NCI-H446 (cell line): ENCODE measurements around the gene RBM47.

ENCODE experiments used
- DNase-seq, 2 experiments: peaks; one replicate each; lab custom pipeline; 2025; lab: John Stamatoyannopoulos, UW

The RBM47 gene

DNA sequence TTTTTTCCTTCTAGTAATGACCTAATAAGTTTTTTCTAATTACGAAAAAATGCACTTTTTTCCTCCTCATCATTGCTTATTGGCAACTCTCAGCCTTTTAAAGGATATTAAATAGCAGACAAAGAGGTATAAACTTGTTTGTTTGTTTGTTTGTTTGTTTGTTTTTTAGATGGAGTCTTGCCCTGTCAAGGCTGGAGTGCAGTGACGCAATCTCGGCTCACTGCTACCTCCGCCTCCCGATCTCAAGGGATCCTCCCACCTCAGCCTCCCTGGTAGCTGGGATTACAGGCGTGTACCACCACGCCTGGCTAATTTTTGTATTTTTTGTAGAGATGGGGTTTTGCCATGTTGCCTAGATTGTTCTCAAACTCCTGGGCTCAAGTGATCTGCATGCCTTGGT, 6.0 kb downstream of the RBM47 start:
- DNase-seq, result no peak

DNA sequence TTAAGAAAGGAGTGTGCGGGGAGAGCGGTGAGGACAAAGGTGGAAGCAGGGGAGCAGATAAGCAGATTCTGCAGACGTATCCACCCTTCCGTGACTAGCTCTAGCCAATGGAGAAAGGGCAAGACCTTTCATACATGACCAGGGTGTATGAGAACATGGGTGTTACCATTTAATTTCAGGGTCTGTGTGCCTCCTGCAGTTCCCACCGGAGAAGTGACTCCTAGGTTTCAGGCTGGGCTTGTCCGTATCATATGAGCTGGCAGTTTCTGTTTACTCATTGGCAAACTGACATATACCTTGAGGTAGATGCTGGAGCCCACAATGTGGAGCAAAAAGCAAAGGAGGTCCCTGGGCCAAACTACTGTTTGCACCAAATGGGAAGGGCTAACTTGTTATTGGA, 6.8 kb downstream of the RBM47 start:
- no peak for DNase-seq

DNA sequence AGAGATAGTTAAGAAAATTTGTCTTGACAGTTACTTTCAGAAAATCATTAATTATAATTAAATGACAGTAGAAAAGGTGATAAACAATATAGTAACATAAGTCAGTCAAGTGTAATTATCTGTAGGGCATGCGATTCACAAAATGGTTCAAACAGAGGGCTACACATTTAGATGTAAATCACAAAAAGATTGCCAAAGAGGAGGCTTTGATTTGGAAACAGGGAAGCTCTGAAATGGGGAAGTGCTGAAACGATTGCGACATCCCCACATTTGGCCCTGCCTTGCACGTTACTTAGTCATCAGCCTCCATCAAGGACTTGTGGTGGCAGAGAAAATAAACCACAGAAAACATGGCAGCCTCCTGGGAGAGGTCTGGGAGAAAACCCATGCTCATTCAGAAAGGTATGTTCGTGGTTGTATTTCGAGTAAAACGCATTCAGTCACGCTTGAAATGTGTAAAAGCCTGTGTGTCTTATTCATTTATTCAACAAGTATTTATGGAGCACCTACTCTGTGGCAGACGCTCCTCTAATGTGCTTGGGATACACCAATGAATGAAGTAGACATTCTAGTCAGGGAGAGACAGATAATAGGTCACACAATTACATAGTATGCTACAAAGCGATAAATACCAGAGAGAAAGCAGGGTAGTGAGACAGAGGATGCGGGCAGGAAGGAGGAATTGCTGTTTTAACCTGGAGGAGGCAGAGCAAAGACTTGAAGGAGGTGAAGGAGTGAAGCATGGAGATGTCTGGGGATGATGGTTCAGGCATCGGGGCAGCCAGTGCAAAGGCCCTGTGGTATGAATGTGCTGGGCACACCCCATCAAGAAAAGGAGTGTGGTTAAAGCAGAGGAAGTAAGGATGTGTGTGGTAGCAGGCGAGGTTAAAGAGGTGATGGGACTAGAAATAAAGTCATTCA, 7.8 kb downstream of the RBM47 start:
- no peak for DNase-seq

DNA sequence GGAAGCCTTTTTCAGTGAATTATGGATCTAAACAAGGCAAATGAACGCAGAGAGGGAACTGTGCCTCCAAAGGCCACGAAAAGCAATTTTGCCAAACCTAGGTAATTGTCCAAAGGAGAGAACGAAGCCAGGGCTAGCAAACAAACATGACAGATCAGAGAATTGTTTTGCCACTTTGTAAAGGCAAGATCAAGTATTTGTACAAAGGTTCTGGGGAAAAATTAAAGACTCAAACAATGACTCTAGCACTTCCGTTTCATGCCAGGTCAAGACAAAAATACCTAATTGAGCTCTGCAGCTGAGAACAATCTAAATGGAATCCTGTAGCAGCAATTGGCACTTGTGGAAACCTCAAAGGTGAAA, 8.5 kb downstream of the RBM47 start:
- no peak for DNase-seq

DNA sequence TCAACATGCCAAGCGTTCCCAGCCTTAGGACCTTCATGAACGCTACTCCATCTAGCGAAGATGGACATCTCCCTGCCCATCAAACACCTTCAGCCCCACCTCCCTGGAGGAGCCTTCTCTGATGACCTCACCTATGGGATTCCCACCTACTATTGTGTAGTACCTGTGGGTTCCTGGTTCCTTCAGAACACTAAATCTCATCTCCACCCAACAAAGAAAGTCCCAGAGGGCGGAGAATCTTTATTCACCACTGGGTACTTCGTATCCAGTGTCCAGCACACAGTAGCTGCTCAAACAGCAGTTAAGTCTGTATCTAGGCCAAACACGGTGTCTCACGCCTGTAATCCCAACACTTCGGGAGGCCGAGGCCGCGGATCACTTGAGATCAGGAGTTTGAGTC, 10.1 kb downstream of the RBM47 start:
- DNase-seq, result no peak

DNA sequence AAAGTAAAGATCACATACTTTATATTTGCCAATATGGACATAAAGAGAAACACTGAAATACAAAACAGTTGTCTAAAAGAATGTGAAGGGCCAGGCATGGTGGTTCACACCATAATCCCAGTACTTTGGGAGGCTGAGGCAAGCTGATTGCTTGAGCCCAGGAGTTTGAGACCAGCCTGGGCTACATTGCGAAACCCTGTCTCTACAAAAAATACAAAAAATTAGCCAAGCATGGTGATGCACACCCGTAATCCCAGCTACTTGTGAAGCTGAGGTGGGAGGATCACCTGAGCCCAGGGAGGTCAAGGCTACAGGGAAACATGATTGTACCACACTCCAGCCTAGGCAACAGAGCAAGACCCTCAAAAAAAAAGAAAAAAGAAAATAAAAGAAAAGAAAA, 11.8 kb downstream of the RBM47 start:
- DNase-seq, result no peak

DNA sequence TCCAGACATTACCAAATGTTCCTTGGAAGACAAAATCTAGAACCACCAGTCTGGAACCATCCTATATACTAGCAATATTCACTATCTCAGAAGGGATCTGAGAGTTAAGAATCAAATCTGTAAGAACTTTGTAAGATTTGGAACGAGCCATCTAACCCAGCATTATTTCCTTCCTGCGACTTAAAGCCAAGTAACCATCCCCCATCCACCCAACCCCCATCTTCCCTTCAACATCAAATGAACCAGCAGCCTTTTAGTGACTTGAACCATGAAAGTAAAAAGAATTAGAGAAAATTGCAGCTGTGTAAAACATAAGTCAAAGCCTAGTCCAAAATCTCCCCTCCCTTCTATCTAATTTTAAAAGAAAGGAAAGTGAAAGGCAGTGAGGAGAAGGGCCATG, 15.6 kb downstream of the RBM47 start:
- no peak for DNase-seq

DNA sequence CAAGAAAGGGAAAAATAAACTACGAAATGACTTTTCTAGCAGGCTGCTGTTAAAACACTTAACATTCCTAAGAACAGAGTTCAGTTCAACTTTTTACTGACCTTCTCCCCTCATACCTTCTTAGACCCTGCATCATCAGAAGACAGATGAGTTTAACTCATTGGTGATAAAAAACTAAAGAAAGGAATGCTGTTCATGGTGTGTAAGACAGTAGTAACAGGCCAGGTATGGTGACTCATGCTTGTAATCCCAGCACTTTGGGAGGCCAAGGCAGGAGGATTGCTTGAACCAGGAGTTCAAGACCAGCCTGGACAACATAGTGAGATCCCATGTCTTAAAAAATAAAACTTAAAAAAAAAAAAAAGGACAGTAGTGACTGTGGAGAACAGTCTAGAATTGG, 16.2 kb downstream of the RBM47 start:
- no peak for DNase-seq

DNA sequence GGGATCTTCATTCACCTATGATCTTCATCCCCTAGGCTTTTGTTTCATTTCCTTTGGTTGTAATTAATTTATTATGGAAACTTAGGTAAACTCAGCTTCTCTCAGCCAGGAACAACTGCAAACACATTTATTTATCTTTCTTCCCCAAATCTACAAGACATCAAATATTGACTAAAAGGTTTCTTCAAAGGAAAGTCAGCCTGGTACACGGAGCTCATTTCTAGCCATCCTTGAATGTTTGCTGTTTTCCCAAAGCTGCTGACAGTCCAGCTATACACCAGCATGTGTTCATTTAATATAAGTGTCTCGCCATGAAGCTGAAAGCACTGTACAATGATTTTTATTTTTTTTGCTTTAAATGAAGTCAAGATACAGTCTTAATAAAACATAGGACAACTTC, 16.8 kb downstream of the RBM47 start:
- DNase-seq, result no peak

DNA sequence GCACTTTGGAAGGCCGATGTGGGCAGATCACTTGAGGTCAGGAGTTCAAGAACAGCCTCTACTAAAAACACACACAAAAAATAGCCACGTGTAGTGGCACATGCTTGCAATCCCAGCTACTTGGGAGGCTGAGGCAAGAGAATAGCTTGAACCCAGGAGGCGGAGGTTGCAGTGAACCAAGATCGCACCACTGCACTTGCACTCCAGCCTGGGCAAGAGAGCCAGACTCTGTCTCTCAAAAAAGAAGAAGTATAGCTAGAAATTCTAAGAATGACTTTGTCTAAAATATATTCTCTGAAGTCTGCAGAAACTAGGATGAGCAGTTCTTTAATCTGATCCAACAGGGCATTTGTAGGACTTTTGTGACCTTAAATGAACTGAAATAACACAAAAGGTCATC, 17.4 kb downstream of the RBM47 start:
- no peak for DNase-seq

DNA sequence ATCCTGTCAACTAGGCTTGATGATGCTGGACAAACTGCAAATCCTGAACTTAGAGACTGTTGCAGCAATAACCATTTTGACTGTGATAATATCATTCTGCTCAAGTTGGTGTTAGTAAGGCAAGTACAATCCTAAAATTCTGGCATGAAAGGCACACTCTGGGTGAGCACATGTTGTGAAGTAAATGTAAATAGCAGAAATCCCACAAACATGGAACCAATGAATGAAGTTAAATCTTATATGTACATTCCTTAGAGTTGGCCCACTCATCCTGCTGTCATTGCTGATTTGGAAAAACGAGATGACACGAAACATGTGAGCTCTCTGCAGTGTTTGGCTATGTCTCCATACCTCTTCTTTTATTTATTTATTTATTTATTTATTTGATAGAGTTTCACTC, 21.0 kb downstream of the RBM47 start:
- no peak for DNase-seq

DNA sequence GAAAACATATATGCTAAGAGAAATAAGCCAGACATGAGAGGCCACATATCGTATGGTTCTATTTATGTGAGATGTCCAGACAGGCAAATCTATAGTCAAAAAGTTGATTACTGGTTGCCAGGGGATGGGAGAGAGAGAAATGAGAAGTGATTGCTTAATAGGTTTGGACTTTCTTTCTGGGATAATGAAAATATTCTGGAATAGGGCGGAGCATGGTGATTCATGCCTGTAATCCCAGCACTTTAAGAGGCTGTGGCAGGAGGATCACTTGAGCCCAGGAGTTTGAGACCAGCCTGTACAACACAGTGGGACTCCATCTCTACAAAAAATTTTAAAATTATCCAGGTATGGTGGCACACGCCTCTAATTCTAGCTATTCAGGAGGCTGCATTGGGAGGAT, 22.4 kb downstream of the RBM47 start:
- DNase-seq, result no peak

DNA sequence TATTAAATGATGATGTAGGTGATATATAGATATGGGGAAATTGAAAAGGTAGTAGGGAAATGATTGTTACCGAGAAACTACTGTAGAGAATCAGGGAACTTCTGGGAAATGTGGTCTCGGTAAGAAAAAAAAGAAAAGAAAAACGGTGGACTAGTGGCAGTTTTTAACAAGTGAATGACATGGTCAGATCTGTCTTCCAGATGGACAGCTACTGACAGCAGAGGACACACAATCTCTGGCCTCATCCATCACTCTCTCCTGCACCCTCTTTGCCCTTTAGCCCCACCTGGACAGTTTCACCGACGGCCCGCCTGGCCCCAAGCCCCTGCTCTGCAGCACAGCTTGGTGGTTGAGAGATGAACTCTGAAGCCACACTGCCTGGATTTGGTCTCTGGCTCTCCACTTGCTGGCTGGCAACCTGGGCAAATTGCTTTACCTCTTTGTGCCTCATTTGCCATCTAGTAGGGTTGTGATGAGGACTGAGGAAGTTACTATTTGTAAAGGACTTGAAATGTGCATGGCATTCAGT, 23.4 kb downstream of the RBM47 start:
- no peak for DNase-seq

DNA sequence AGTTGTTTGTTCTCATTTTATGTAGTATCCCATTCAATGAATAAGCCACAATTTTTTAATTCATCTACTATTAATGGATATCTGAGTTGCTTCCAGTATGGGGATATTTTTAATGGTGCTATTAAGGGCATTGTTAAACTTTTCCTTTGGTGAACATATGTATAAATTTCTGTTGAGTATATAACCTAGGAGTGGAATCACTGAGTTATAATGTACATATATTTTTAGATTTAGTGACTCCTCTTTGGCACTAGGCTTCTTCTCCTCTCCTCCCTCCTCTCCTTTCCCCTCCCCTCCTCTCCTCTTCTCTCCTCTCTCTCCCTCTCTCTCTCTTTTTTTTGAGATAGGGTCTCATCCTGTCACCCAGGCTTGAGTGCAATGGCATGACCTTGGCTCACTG, 26.4 kb downstream of the RBM47 start:
- DNase-seq, result no peak

DNA sequence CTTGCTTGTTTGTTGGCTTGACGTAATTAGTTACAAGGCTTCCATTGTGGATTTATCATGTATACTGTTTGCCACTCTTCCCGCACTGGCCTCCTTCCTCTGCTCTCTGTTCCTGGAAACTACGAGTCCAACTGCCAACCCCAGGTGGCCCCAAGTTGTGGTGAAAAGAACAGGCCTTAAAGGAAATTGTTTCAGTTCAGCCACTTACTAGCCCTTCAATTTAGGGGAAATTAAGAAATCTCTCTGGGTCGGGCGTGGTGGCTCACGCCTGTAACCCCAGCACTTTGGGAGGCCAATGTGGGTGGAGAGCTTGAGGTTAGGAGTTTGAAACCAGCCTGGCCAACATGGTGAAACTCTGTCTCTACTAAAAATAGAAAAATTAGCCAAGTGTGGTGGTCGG, 28.0 kb downstream of the RBM47 start:
- DNase-seq, result no peak

DNA sequence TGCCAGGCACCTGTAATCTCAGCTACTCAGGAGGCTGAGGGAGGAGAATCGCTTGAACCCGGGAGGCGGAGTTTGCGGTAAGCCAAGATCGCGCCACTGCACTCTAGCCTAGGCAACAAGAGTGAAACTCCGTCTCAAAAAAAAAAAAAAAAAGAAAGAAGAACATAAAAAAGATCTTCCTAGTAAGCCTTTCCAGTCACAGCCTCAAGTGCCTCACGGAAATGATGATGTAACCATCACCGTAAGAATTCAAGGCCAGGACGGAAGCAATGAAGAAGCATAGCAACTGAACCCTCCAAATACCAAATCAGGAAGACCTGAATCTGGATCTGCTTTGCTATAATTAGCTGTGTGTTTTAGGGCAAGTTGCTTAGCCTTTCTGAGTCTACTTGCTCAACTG, 28.8 kb downstream of the RBM47 start:
- no peak for DNase-seq

DNA sequence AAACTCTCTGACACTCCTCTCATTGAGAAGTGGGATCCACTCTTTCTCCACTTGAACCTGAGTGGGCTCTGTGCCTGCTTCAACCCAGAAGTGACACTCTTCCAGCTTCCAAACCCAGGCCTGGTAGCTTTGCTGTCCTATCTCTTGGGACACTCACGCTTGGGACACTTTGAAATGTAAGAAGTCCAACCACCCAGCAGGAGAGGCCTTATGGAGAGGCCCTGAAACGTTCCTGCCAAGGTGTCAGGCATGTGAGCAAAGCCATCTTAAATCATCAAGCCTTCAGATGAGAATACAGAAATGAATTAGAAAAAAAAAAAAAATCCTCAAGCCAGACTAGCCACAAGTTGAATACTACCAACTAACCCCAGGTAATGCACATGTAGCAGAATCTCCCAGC, 30.2 kb downstream of the RBM47 start:
- DNase-seq, result no peak

DNA sequence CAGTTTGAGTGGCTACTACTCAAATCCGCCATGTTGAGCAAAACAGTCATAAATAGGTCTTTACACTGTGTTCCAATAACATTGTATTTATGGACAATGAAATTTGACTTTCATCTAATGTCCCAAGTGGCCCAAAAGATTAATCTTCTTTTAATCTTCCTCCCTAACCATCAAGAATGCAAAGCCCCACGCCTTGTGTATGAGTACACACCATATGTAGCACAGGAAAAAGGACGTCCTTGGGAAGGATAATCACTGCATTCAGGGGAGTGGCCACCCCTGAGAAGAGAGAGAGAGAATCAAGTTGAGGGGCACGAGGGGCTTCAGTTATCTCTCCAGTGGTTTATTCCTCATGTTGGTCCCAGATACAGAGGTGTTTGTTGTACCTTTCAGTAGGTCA, 33.1 kb downstream of the RBM47 start:
- DNase-seq, result no peak

DNA sequence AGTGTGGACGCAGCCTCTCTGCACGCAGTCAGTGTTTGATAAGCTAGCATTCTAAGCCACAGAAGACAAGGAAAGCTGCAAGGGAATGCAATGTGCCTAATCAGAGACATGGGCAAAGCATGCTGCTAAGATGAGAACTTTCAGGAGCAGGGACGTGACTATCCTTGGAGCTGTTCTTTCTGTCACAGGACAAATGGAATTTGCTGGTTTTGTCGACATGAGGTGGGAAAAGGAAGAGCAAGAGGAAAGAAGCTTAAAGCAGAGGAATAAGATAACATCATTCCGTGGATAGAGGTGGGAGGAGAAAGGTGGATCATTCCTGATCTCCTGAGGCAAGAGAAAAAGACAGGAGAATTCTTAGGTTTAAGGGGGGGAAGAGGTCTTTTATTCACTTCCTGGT, 33.7 kb downstream of the RBM47 start:
- DNase-seq, result no peak

DNA sequence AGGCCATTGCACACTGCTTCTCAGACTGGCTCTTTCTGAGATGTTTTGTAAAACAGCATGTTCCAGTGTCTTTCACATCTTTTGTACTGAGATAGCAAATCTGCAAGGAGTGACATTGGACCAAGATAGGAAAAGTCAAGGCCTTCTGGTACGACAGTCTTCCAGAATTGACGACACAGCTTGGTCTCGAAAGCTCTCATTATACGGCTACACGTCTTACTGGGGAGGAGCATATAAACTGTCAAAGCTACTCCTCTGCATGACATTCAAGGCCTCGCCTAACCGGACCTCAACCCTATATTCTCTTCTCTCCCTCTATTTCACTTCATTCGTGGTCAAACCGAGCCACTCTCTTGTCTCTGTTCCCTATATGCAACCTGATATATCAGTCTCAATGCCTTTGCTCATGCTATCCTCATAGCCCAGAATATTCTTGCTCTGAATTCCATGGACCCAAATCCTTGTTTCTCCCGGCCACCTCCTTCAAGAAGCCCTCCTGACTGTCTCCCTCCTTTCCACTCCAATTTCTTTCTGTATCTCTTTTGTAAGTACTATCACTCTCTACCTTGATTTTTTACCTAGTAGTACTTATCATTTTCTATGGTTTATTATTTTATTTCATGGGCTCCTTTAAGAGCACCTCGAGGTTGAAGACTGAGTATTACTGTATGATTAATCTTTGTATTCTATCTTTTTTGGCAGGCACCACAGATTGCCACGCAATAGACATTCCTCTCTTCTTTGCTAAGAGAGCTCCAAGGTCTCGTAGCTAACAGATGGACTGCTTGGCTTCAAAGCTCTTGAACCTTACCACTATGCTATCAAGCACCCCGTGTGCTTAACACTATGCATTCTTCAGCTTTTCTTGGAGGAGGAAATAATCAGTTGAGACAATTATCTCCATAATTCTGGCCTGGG, 35.1 kb downstream of the RBM47 start:
- DNase-seq, result no peak

DNA sequence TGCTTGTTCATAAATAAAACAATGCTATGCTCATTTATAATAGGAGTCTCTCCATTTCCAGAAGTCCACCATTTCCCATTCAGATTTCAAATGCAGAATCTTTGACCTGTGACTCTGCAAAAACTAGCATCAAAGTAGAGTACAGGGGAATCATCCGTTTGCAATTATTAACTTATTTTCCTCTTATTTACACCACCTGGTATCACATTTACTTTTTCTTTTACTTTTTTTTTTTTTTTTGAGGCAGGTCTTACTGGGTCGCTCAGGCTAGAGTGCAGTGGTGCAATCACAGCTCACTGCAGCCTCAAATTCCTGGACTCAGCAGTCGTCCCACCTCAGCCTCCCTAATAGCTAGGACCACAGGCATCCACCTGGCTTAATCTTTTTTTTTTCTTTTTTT, 37.6 kb downstream of the RBM47 start:
- DNase-seq, result no peak

DNA sequence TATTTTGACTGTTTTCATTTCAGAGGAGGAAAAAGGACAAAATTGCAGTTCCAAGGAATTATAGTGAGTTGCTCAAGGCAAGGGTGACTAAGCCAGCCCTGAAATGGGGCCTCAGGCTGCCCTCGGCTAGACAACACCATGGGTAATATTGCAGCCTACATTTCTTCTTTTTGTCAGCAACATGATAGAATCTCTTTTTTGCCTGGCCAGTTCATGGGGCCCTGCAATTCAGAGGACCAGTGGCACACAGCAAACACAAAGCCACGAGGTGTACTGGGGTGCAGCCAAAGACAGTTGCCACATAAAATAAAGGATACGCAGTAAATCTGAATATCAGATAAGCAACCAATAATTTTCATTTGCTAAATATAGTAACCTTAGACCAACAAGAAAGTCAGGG, 41.8 kb downstream of the RBM47 start:
- no peak for DNase-seq

DNA sequence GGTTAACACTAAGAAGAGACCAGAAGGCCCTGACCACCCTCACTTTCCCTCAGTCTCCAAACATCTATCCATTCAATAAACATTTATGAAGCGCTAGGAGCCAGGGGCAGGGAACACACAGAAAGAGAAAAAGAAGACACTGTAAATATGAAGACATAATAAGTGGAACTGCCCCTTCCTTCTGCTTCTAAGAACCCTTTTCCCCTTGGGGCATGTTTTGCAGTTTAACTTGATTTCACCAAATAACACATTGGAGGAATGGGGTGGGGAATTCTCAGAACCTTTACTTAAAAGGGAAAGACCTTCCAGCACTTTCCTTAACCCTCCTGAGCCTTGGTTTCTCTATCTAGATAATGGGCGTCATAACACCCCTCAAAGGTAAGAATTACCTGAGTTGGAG, 42.3 kb downstream of the RBM47 start:
- no peak for DNase-seq
